Measurements from ENCODE around the gene DAPK2. TPM values are rescaled to one million over a fixed set of nuclear protein-coding genes. Genes with fewer than 3 reads are reported as not detected.

Gene DAPK2
- total and polyA plus RNA-seq, 7 donors: 3.7 to 65.6 (median 44.3) TPM

- Histone ChIP-seq H3K4me1 (peaks cover 60% of the 10 kb centered on the region), H3K9me3 (no peaks in the 10 kb centered on the region), H3K27ac (peak overlapping the region; percentile 13), H3K4me3 (no peak overlapping the region), H3K27me3 (ENCODE audit: insufficient read depth in 3 of 3, low read length in 2 of 3) (no peaks in the 10 kb centered on the region), H3K36me3 (ENCODE audit: insufficient read depth in 1 of 2, low read depth in 1 of 2) (peaks cover 0 to 3% of the 10 kb centered on the region in 2 donors)
- ATAC-seq: no peak
- intact Hi-C loops (cut with DNase I): no loop called here
- no peak for DNase-seq
- TF ChIP-seq CTCF (IDR thresholded peaks at IDR 0.05): no peak
Observed at GRCh38 chr15:63974021-63974420, 72.3 kb downstream of the DAPK2 start.

GRCh38 chr15:63973212-63974009, 72.9 kb downstream of the DAPK2 start:
- ATAC-seq (peak in 1 of 4 donors; percentile 33), DNase-seq (no peak)
- Histone ChIP-seq H3K9me3 (no peaks in the 10 kb centered on the region), H3K36me3 (ENCODE audit: insufficient read depth in 1 of 2, low read depth in 1 of 2) (peaks cover 0 to 3% of the 10 kb centered on the region in 2 donors), H3K4me3 (no peak overlapping the region), H3K27ac (peak overlapping the region; percentile 78), H3K27me3 (ENCODE audit: insufficient read depth in 3 of 3, low read length in 2 of 3) (no peaks in the 10 kb centered on the region), H3K4me1 (peaks cover 60% of the 10 kb centered on the region)
- WGBS, 3 donors: 43 to 46% (median 46%) methylated on average over 2 of the region's 2 CpGs
- no peak for TF ChIP-seq CTCF (IDR thresholded peaks at IDR 0.05)
- intact Hi-C loops (cut with DNase I): no loop called here

DNA sequence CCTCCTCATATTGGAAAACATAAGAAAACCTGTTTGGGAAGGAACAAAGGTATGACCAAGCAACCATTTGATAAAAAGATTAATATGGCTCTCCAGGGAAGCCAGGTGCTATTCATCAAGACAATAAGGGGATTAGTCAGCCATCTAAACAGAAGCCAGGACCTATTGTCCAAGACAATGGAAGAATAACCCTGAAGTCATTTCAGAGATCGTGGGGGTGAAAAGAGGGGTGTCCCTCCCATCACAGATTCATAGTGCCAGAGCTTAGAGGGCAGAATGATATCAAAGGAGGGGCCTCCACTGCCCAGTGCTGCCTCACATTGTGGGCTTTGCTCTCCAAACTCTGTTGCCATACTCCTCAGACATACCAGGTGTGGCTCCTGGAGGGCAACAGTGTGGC, 73.5 kb downstream of the DAPK2 start:
- TF ChIP-seq CTCF (IDR thresholded peaks at IDR 0.05): no peak
- Histone ChIP-seq H3K27me3 (ENCODE audit: insufficient read depth in 3 of 3, low read length in 2 of 3) (no peaks in the 10 kb centered on the region), H3K9me3 (no peaks in the 10 kb centered on the region), H3K4me1 (peaks cover 60% of the 10 kb centered on the region), H3K4me3 (no peak overlapping the region), H3K36me3 (ENCODE audit: insufficient read depth in 1 of 2, low read depth in 1 of 2) (peaks cover 0 to 3% of the 10 kb centered on the region in 2 donors), H3K27ac (peak overlapping the region; percentile 78)
- DNase-seq: no peak
- ATAC-seq: no peak
- intact Hi-C loops (cut with DNase I): no loop called here
- 60 to 77% (median 62%) methylated on average over 1 of the region's 1 CpG for WGBS, 3 donors

- intact Hi-C loops (cut with DNase I): no loop called here
- no peaks in the 10 kb centered on the region for H3K27me3 ChIP-seq (ENCODE audit: insufficient read depth in 3 of 3, low read length in 2 of 3)
- H3K4me3 ChIP-seq: no peak overlapping the region
- no peaks in the 10 kb centered on the region for H3K9me3 ChIP-seq
- H3K27ac ChIP-seq: peak overlapping the region; percentile 78
- ATAC-seq: no peak
- no peak for DNase-seq
- no peak for TF ChIP-seq CTCF (IDR thresholded peaks at IDR 0.05)
- 76 to 95% (median 84%) methylated on average over 1 of the region's 1 CpG for WGBS, 3 donors
- peaks cover 66% of the 10 kb centered on the region for H3K4me1 ChIP-seq
- H3K36me3 ChIP-seq (ENCODE audit: insufficient read depth in 1 of 2, low read depth in 1 of 2): no peaks in the 10 kb centered on the region
Observed at GRCh38 chr15:63971904-63972303, 74.4 kb downstream of the DAPK2 start.

DNA sequence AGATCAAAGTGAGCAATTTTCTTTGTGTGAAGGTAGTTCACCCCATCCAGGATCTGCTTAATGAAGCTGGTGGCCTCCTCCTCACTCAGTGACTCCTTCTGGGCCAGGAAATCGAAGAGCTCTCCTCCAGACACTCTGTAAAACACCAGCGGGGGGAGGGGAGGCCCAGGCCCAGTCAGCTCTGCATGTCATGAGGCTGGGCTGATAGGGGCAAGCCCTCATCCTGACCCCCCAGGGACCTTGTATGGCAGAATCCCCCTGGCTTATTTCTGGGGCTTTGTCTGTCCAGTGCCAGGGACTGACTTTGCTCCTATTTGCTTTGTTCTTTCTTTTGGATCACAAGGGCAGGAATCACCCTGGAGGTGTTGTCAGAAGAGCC, 74.9 kb downstream of the DAPK2 start:
- intact Hi-C loops (cut with DNase I): no loop called here
- ATAC-seq (peak; percentile 31 to 77 (median 56)), DNase-seq (peak in 1 of 2 donors; percentile 73)
- WGBS, 3 donors: 25 to 52% (median 31%) methylated on average over 2 of the region's 2 CpGs
- H3K4me1 ChIP-seq: peaks cover 64% of the 10 kb centered on the region
- no peaks in the 10 kb centered on the region for H3K36me3 ChIP-seq (ENCODE audit: insufficient read depth in 1 of 2, low read depth in 1 of 2)
- no peak for TF ChIP-seq CTCF (IDR thresholded peaks at IDR 0.05)
- H3K27ac ChIP-seq: peak overlapping the region; percentile 78
- H3K9me3 ChIP-seq: no peaks in the 10 kb centered on the region
- no peaks in the 10 kb centered on the region for H3K27me3 ChIP-seq (ENCODE audit: insufficient read depth in 3 of 3, low read length in 2 of 3)
- H3K4me3 ChIP-seq: no peak overlapping the region
